Suprapubic skin (tissue), 4 donors: ENCODE data around the gene GVQW3. TPM values are rescaled to one million over a fixed set of nuclear protein-coding genes. Genes with fewer than 3 reads are reported as not detected.

ENCODE experiments used
- DNase-seq, 2 donors: peaks; one replicate each; pipeline ENCODE4 v3.0.0-alpha.2; 2019; ENCODE audit warnings: low spot score in 2 of 2
- H3K27ac ChIP-seq: fragments of 200-600 bp; sonication (generic); one replicate; pipeline ENCODE4 v1.5.1; 2019
- H3K27me3 ChIP-seq: fragments of 200-600 bp; sonication (generic); one replicate; pipeline ENCODE4 v1.5.1; 2019
- H3K36me3 ChIP-seq: fragments of 200-600 bp; sonication (generic); one replicate; pipeline ENCODE4 v1.5.1; 2019
- H3K4me1 ChIP-seq: fragments of 200-600 bp; sonication (generic); one replicate; pipeline ENCODE4 v1.5.1; 2019
- H3K4me3 ChIP-seq: fragments of 200-600 bp; sonication (generic); one replicate; pipeline ENCODE4 v1.5.1; 2019; ENCODE audit warnings: mild to moderate bottlenecking
- H3K9me3 ChIP-seq: fragments of 200-600 bp; sonication (generic); one replicate; pipeline ENCODE4 v1.5.1; 2019
- EP300 ChIP-seq: sonication (generic); formaldehyde crosslinking; IDR thresholded peaks from one replicate; pipeline ENCODE4 v1.6.1; 2017; ENCODE audit warnings: antibody characterized with exemption
- POLR2A ChIP-seq, 2 donors: fragments of 450-650 bp; IDR thresholded peaks; one replicate each; pipeline ENCODE4 v1.6.1; 2017; ENCODE audit warnings: antibody characterized with exemption in 2 of 2, mild to moderate bottlenecking in 2 of 2, moderate library complexity in 2 of 2
- POLR2AphosphoS5 ChIP-seq, 3 donors: sonication (generic); formaldehyde crosslinking; IDR thresholded peaks; one replicate each; pipeline ENCODE4 v1.6.1; 2017; ENCODE audit warnings: antibody characterized with exemption in 3 of 3
- WGBS: methylation state at CpG from one replicate; pipeline ENCODE4 v1.1.5; 2018; 5-methylcytosine and 5-hydroxymethylcytosine counted together
- total RNA-seq, 4 donors: library from RNA; depleted of rRNA; stranded (reverse); fragments of >200 nt; gene quantifications; one replicate each; pipeline ENCODE4 v1.1.0, GENCODE V29; 2016
- TF ChIP-seq, protein P1 (sequence below), 2 donors: fragments of 200-600 bp in 1 of 2; fragments of 450-650 bp in 1 of 2; sonication (generic) in 1 of 2; IDR thresholded peaks; one replicate each; pipeline ENCODE4 v1.5.1; 2016 to 2019; ENCODE audit warnings: antibody characterized with exemption in 2 of 2, mild to moderate bottlenecking in 1 of 2, moderate library complexity in 1 of 2

GVQW3 gene
- total RNA-seq, 4 donors from 2014 or later = 0.36 to 2.5 (median 1.1) TPM

DNA sequence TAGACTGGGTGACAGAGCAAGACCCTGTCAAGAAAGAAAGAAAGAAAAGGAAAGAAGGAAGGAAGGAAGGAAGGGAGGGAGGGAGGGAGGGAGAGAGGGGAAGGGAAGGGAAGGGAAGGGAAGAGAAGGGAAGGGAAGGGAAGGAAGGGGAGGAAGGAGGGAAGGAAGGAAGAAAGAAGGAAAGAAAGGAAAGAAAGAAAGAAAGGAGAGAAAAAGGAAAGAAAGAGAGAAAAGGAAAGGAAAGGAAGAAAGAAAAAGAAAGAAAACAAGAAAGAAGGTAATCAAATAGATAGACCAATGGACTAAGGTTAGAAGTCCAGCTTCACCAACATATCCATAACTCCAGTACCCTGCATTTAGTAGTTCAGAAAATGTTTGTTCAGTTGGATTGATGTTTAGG, 45.5 kb downstream of the GVQW3 start:
- no peak for DNase-seq
- H3K36me3 ChIP-seq = no peaks in the 10 kb centered on the region
- TF ChIP-seq POLR2AphosphoS5 (IDR thresholded peaks at IDR 0.05) (no peak), POLR2A (IDR thresholded peaks at IDR 0.05) (no peak), EP300 (no peak)
- TF ChIP-seq, protein P1, sequence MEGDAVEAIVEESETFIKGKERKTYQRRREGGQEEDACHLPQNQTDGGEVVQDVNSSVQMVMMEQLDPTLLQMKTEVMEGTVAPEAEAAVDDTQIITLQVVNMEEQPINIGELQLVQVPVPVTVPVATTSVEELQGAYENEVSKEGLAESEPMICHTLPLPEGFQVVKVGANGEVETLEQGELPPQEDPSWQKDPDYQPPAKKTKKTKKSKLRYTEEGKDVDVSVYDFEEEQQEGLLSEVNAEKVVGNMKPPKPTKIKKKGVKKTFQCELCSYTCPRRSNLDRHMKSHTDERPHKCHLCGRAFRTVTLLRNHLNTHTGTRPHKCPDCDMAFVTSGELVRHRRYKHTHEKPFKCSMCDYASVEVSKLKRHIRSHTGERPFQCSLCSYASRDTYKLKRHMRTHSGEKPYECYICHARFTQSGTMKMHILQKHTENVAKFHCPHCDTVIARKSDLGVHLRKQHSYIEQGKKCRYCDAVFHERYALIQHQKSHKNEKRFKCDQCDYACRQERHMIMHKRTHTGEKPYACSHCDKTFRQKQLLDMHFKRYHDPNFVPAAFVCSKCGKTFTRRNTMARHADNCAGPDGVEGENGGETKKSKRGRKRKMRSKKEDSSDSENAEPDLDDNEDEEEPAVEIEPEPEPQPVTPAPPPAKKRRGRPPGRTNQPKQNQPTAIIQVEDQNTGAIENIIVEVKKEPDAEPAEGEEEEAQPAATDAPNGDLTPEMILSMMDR (IDR thresholded peaks at IDR 0.05) = no peak
- no peaks in the 10 kb centered on the region for H3K9me3 ChIP-seq
- no peak overlapping the region for H3K27ac ChIP-seq
- H3K27me3 ChIP-seq = no peaks in the 10 kb centered on the region
- no peak overlapping the region for H3K4me3 ChIP-seq
- H3K4me1 ChIP-seq = no peaks in the 10 kb centered on the region

DNA sequence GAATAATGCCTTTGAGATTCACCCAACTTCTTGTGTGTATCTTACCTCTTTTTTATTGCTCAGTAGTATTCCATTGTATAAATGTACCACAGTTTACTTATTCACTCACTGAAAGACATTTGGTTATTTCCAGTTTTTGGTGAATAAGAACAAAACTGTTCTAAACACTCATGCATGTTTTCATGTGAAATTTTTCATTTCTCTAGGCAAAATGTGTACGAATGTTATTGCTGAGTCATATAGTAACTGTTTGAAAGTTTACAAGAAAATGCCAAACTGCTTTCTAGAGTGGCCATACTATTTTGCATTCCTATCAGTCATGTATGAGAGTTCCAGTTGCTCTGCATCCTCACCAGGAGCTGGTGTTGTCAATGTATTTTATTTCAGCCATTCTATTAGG, 54.9 kb downstream of the GVQW3 start:
- TF ChIP-seq EP300 = no peak
- TF ChIP-seq, protein P1 (IDR thresholded peaks at IDR 0.05) = no peak
- no peak for TF ChIP-seq POLR2A (IDR thresholded peaks at IDR 0.05)
- no peak for TF ChIP-seq POLR2AphosphoS5 (IDR thresholded peaks at IDR 0.05)

DNA sequence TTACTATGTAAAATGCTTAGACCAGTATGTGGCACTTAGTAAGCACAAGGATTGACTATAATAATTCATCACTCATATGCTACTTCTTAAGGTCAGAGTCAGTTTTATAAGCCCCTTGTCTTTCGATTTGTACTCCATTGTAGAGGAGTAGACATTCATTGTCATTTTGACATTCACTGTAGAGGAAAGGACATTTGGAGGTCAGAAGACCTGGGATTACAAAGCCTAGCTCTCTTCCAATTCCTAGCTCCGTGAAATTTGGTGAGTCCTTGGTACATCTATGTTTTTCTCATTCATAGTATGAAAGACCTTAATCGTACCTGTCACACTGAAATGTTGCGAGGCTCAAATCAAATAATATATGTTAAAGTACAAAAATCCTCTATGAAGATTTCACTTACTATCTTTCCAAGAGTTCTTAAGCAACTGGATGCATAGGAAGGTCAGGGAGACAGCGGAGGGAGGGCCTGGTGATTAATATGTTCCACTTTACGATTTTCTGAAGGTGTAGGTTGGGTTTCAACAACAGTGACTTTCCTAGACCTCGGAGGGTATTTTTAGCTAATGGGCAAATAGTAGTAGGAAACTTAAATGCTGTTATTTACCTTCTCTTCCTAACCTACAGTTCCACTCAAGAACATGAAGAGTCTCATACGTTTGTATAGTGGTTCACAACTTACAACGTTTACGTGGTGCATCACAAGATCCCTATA, 62.3 kb downstream of the GVQW3 start:
- no peak for DNase-seq
- Histone ChIP-seq H3K36me3 (peaks cover 5% of the 10 kb centered on the region), H3K4me1 (peaks cover 22% of the 10 kb centered on the region), H3K9me3 (no peaks in the 10 kb centered on the region), H3K27ac (no peak overlapping the region), H3K27me3 (no peaks in the 10 kb centered on the region), H3K4me3 (peak overlapping the region; percentile 95)
- WGBS = 34% methylated on average over 10 of the region's 10 CpGs
- no peak for TF ChIP-seq EP300
- TF ChIP-seq POLR2AphosphoS5 (IDR thresholded peaks at IDR 0.05) = no peak
- TF ChIP-seq, protein P1 (IDR thresholded peaks at IDR 0.05) = no peak
- TF ChIP-seq POLR2A (IDR thresholded peaks at IDR 0.05) = no peak

More for the DNA sequence above, 54.9 kb downstream of the GVQW3 start:
- Histone ChIP-seq H3K27me3 (no peaks in the 10 kb centered on the region), H3K36me3 (no peaks in the 10 kb centered on the region), H3K27ac (no peak overlapping the region), H3K4me3 (no peak overlapping the region), H3K9me3 (no peaks in the 10 kb centered on the region), H3K4me1 (no peaks in the 10 kb centered on the region)
- no peak for DNase-seq
- 87% methylated on average over 1 of the region's 1 CpG for WGBS

DNA sequence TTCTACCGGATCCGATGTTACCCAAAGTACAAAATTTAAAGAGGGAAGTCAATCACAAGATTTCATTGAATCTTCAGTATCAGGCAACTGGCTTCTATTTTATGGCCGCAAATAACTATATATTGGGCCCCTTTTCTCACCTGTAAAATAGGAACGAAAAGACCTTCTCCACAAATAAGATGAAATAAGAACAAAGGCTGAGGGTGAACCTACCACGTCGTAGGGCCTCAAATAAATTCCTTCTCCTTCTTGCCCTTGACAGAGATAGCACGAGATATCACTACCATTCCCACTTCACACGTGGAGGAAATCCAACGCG, 62.9 kb downstream of the GVQW3 start:
- Histone ChIP-seq H3K27me3 (no peaks in the 10 kb centered on the region), H3K36me3 (peaks cover 8% of the 10 kb centered on the region), H3K4me3 (peak overlapping the region; percentile 95), H3K27ac (peak overlapping the region; percentile 86), H3K9me3 (no peaks in the 10 kb centered on the region), H3K4me1 (peaks cover 22% of the 10 kb centered on the region)
- no peak for DNase-seq
- TF ChIP-seq, protein P1 (IDR thresholded peaks at IDR 0.05) = no peak
- TF ChIP-seq POLR2A (IDR thresholded peaks at IDR 0.05) (no peak), EP300 (no peak), POLR2AphosphoS5 (IDR thresholded peaks at IDR 0.05) (no peak)
- WGBS = 0% methylated on average over 10 of the region's 10 CpGs

DNA sequence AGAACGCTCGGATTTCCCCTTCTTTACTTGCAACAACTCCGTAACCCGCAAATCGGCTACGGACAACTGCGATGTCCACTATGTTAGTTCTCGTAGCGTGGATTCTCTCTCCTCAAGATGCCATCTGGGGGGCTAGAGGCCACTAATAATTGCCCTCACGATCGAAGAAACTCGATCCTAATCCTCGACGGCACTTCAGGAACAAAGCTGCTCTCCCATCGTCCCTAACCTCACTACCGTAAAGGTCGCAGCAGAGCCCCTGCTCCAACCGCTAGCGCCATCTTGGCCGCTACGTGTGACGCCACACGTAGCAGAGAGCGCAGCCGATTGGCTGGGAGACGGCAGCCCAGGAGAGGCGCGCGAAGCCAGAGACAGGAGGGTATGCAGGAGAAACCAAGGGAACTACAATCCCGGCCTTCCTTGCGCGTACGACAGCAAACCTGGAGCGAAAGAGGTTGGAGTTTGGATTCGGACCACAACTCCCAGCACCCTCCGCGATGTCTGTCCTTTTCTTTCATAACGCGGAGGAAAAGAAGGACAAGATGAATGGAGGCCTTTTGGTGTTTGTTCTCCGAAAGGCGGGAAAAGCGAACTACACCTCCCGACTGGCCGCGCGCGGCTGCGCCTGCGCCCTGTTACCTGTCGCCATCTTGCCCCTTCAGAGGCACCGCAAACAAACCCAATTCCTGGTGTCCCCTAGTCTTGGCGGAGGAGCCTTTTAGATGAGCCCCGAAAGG, 63.4 kb downstream of the GVQW3 start, which contains the start of gene EMSY:
Gene EMSY (plus strand): TSS at position 635 of the 737 bp plus-strand sequence. CDS start 1,921 bp downstream, outside the sequence.
- under 1% methylated on average over 48 of the region's 53 CpGs for WGBS
- TF ChIP-seq POLR2AphosphoS5 (IDR thresholded peaks at IDR 0.05) = peak; percentile 96 to 98 (median 97)
- TF ChIP-seq POLR2A (IDR thresholded peaks at IDR 0.05) = peak; percentile 95 to 98
- TF ChIP-seq EP300 = no peak
- TF ChIP-seq, protein P1 (IDR thresholded peaks at IDR 0.05) = no peak
- H3K4me3 ChIP-seq = peak within 1 kb of the TSS; percentile 95
- H3K27ac ChIP-seq = peak within 1 kb of the TSS; percentile 92
- no peaks in the 10 kb centered on the region for H3K9me3 ChIP-seq
- no peaks in the 10 kb centered on the region for H3K27me3 ChIP-seq
- DNase-seq = peak; percentile 97
- H3K36me3 ChIP-seq = peaks cover 8% of the 10 kb centered on the region
- peaks cover 22% of the 10 kb centered on the region for H3K4me1 ChIP-seq
